A673 (cell line): Measurements from ENCODE around the gene ATP2B2.

Source experiments
- CTCF ChIP-seq: fragments of 300-800, 200-600 bp; sonication (generic); conservative IDR thresholded peaks from 2 replicates; pipeline ENCODE4 v1.5.1; 2017; ENCODE audit warnings: low read depth, mild to moderate bottlenecking, antibody characterized with exemption, low read length, moderate library complexity, mixed read lengths
- EZH2 ChIP-seq: fragments of 200-600 bp; sonication (generic); IDR thresholded peaks from 2 replicates; pipeline ENCODE4 v1.6.1; 2017; ENCODE audit warnings: borderline replicate concordance, low read depth, mild to moderate bottlenecking, mixed read lengths, antibody characterized with exemption, low read length; ENCODE audit not compliant: poor library complexity, severe bottlenecking

DNA sequence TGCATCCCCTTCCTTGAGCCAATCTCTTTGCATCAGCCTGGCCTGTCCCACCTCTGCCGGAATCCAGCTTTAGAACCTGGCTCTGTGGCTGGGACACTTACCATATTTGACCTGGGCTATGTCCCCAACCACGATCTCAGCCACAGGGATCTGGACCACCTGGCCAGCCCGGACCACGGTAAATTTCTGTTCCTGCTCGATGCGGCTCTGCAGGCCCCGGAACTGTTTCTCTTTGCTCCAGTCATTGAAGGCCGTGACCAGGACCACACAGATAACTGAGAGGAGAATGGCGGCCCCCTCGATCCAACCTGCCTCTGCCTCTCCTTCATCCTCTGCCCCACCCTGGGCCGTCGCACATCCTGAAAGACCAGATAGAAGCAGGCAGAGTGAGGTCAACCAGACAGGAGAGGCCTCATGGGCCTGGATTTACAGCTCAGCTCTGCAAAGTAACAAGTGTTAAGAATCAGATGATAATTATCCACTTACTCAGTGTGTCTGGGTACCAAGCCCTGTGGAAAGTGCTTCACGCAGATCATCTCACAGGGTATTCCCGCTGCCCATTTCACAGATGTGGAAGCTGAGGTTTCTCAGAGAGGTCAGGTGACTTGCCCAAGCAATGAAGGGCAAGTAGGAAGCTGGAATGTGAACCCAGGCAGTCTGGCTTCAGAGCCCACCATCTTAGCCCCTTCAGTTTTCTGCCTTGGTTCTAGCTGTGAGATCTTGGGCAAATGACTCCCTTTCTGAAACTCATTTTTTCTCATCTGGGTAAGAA is 103.2 kb downstream of the ATP2B2 start:
- TF ChIP-seq CTCF (no peak), EZH2 (no peak)
